Ramos (cell line): Measurements from ENCODE around the gene PLEKHH1.

ENCODE experiments used
- in situ Hi-C: fragments of 300-500 bp; cut with MboI; formaldehyde crosslinking; loops from one replicate; pipeline ENCODE4 v1.14.3; 2022; ENCODE audit warnings: low sequenced_read_pairs; ENCODE audit not compliant: unreplicated experiment

PLEKHH1 gene

GRCh38 chr14:67532998-67533753, at the start of gene PLEKHH1:
Gene PLEKHH1, plus strand, starts transcription at chr14:67533290. Its CDS starts 8,578 bp downstream, at chr14:67541868.
- in situ Hi-C loops: no loop called here

DNA sequence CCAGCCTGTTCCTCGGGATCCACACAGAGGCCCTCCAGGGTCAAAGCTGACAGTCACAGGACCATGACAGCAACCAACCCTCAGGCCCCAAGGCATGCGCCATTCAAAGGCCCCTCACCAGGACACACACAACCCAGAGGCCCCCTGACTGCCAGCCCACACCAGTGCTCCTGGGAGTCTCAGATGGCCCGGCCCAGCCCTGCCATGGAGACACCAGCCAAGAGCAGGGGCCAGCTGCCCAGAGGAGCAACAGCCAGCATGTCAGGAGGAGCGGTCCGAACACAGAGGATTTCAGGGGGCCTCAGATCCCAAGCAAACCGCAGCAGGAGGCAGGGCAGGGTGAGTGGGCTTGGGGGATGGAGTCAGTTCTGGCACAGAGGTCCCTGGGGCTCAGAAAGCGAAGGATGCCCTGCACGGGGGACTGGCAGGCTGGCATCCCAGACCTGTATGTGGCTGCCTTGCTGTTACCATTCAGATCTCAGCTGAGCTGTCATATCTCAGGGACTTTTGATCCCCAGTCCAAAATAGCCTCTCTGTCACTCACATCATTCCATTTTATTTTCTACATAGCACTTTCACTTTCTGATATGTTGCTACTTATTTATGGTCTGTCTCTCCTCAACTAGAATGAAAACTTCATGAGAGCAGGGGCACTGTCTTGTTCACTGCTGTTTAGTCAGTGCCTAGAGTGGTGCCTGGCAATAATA, 49.4 kb upstream of the PLEKHH1 start:
- in situ Hi-C loops: no loop called here

GRCh38 chr14:67485501-67486095, 47.5 kb upstream of the PLEKHH1 start:
- in situ Hi-C loops: no loop called here

GRCh38 chr14:67486890-67487289, 46.2 kb upstream of the PLEKHH1 start:
- in situ Hi-C loops: no loop called here

GRCh38 chr14:67487332-67487731, 45.8 kb upstream of the PLEKHH1 start:
- in situ Hi-C loops: no loop called here

GRCh38 chr14:67487937-67488893, 44.9 kb upstream of the PLEKHH1 start, which contains the start of gene TMEM229B:
Gene TMEM229B, minus strand, starts transcription at chr14:67488721. Its CDS starts 14,798 bp downstream, at chr14:67473923.
- in situ Hi-C loops: no loop called here

- in situ Hi-C loops: no loop called here
Observed at GRCh38 chr14:67490196-67490595, 42.9 kb upstream of the PLEKHH1 start.

DNA sequence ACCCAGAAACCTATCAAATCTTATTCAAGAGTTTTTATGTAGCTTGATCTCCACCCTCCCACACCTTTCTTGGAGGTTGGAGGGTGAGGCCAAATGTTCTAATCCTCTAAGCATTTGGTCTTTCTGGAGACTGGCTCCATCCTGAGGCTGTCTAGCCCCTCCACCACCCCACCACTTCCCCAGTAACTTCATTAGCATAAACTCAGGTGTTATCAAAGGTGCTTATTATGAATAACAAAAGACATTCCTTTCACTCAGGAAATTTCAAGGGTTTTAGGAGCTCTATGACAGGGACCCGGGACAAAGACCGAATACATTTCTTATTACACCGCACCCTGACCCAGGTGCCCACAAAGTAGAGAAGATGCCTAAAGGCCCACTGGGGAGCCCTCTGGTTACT, 41.8 kb upstream of the PLEKHH1 start:
- in situ Hi-C loops: no loop called here

GRCh38 chr14:67491741-67492507, 41.2 kb upstream of the PLEKHH1 start:
- in situ Hi-C loops: no loop called here

- in situ Hi-C loops: no loop called here
Observed at GRCh38 chr14:67492538-67492937, 40.6 kb upstream of the PLEKHH1 start.

- in situ Hi-C loops: no loop called here
Observed at GRCh38 chr14:67493092-67493717, 39.9 kb upstream of the PLEKHH1 start.

GRCh38 chr14:67495827-67496226, 37.3 kb upstream of the PLEKHH1 start:
- in situ Hi-C loops: no loop called here

- in situ Hi-C loops: no loop called here
Observed at GRCh38 chr14:67497216-67497615, 35.9 kb upstream of the PLEKHH1 start.

DNA sequence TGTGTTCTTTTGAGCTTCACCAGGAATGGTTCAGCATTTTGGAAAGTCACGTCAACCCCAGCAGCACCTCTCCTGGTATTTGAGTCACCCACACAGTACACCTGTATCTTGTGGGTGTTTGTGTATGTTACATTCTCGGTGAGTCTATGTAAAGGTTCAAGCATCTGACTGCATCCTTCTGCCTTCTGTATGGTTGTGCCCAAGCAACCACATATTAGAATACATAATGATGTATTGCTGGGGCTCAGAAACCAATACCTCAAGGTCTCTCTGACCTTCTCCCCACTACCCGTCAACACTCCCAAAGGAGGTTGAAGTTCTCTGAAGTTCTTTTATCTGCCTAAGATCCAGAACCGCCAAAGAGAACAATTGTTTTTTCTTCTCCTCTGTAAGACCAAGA, 35.4 kb upstream of the PLEKHH1 start:
- in situ Hi-C loops: no loop called here

GRCh38 chr14:67500981-67501380, 32.1 kb upstream of the PLEKHH1 start:
- in situ Hi-C loops: no loop called here

- in situ Hi-C loops: no loop called here
Observed at GRCh38 chr14:67501670-67502069, 31.4 kb upstream of the PLEKHH1 start.

GRCh38 chr14:67502867-67503266, 30.2 kb upstream of the PLEKHH1 start:
- in situ Hi-C loops: no loop called here

- in situ Hi-C loops: no loop called here
Observed at GRCh38 chr14:67503331-67503730, 29.8 kb upstream of the PLEKHH1 start.

DNA sequence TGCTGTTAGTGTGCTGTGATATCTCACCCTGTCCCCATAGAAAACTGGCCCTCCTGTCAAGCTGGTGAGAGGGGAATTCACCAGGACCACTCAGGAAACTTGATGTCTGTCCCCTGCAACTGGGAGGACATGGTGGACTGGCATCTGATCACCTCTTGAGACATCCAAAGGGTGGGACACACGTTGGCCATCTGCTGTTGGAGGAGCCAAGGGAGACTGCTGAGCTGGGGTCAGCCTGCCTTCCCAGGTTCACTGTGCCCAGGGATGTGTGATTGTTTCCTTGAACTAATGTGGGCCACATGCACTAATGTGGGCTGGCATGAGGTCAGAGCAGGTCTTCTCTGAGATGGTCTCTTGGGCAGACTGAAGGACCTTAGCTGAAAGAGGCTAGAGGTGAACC, 27.8 kb upstream of the PLEKHH1 start:
- in situ Hi-C loops: no loop called here
